ENCODE data around the gene GTF2IRD1.
"Not testable (repeated sequence)": the region's sequence is repeated elsewhere in the genome, so short reads cannot be mapped to it uniquely, and the experiment has no call there.

GRCh38 chr7:74651133-74651504 lies 197.4 kb downstream of the GTF2IRD1 start:
- not testable (repeated sequence) for TF ChIP-seq CTCF (IDR thresholded peaks at IDR 0.05; ENCODE audit: poor library complexity); EZH2phosphoT487 (IDR thresholded peaks at IDR 0.05; ENCODE audit: low read depth, severe bottlenecking, unreplicated experiment)

Data from hepatocyte (in vitro differentiated cells).